ENCODE data around the gene APH1A. TPM values are rescaled to one million over a fixed set of nuclear protein-coding genes. Genes with fewer than 3 reads are reported as not detected.
A peak's percentile ranks its signal among the peaks of the same experiment; 100 is the strongest.

APH1A gene
- total and polyA plus RNA-seq, 9 of the 15 experiments (the other 6 are each of a cell fraction or from before 2014, with no cell fraction given): 5.6 to 123 (median 77.0) TPM

GRCh38 chr1:150268705-150269403 is at the start of gene APH1A (continued):
- peak; percentile 82 for TF ChIP-seq KLF13 (tag; IDR thresholded peaks at IDR 0.05; ENCODE audit: borderline replicate concordance, low read depth)
- no peak for TF ChIP-seq ADNP (tag; IDR thresholded peaks at IDR 0.05)
- TF ChIP-seq KLF6 (CRISPR knock-in tag; IDR thresholded peaks at IDR 0.05; ENCODE audit: borderline replicate concordance): peak; percentile 46; the same call in 1 of the 2 replicates
- TF ChIP-seq RB1 (IDR thresholded peaks at IDR 0.05; ENCODE audit: low read depth): peak; percentile 56; the same call in 1 of the 2 replicates
- peak; percentile 75 for TF ChIP-seq JUND (IDR thresholded peaks at IDR 0.05; ENCODE audit: borderline replicate concordance, low read depth, low read length)
- TF ChIP-seq JUND (tag; IDR thresholded peaks at IDR 0.05; ENCODE audit: borderline replicate concordance, low read depth, low read length): peak; percentile 38; the same call in 1 of the 3 replicates
- TF ChIP-seq POU5F1 (IDR thresholded peaks at IDR 0.05; ENCODE audit: borderline replicate concordance, low read depth, low read length, partially characterized antibody): peak; percentile 87
- no peak for TF ChIP-seq MCM2 (IDR thresholded peaks at IDR 0.05; ENCODE audit: low read depth)
- no peak for TF ChIP-seq HIVEP1 (CRISPR knock-in tag; IDR thresholded peaks at IDR 0.05)
- no peak for TF ChIP-seq ZFPM2 (CRISPR knock-in tag; IDR thresholded peaks at IDR 0.05)
- TF ChIP-seq NCOR1 (IDR thresholded peaks at IDR 0.05): no peak
- no peak for TF ChIP-seq NR3C1 (CRISPR knock-in tag; IDR thresholded peaks at IDR 0.05)
- no peak for TF ChIP-seq CHD1 (IDR thresholded peaks at IDR 0.05; ENCODE audit: low read length)
- TF ChIP-seq ZBTB7A (IDR thresholded peaks at IDR 0.05; ENCODE audit: borderline replicate concordance, control insufficient read depth, low read depth, low read length): peak; percentile 94
- no peak for TF ChIP-seq ZNF431 (CRISPR knock-in tag; IDR thresholded peaks at IDR 0.05)
- TF ChIP-seq EWSR1 (IDR thresholded peaks at IDR 0.05; ENCODE audit: borderline replicate concordance, low read depth, partially characterized antibody): no peak
- TF ChIP-seq SPI1 (IDR thresholded peaks at IDR 0.05; ENCODE audit: borderline replicate concordance, low read depth, low read length): peak; percentile 61; the same call in 1 of the 2 replicates
- no peak for TF ChIP-seq HMBOX1 (IDR thresholded peaks at IDR 0.05)
- no peak for TF ChIP-seq MITF (IDR thresholded peaks at IDR 0.05)
- no peak for TF ChIP-seq ZNF280B (CRISPR knock-in tag; IDR thresholded peaks at IDR 0.05)
- TF ChIP-seq SIX5 (IDR thresholded peaks at IDR 0.05; ENCODE audit: borderline replicate concordance in 1 of 2, insufficient read depth in 1 of 2, low read depth in 1 of 2, low read length in 2 of 2): peak; percentile 73; a peak in 3 of 4 replicates
- no peak for TF ChIP-seq CBX3 (IDR thresholded peaks at IDR 0.05; ENCODE audit: borderline replicate concordance in 1 of 2, low read length in 2 of 2)
- TF ChIP-seq NBN (IDR thresholded peaks at IDR 0.05; ENCODE audit: low read depth): peak; percentile 47; the same call in 1 of the 2 replicates
- TF ChIP-seq CGGBP1 (CRISPR knock-in tag; IDR thresholded peaks at IDR 0.05): no peak
- no peak for TF ChIP-seq ZNF41 (CRISPR knock-in tag; conservative IDR thresholded peaks at IDR 0.05)

All from K562 (cell line).